GM18502 (cell line): ENCODE data around the gene TMEM255B.
"Not testable (repeated sequence)": the region's sequence is repeated elsewhere in the genome, so short reads cannot be mapped to it uniquely, and the experiment has no call there.

ENCODE experiments used
- ATAC-seq: cut with Tn5 transposase; IDR thresholded peaks from one replicate; pipeline ENCODE4 v1.9.1; 2021; ENCODE audit warnings: mild to moderate bottlenecking; ENCODE audit not compliant: unreplicated experiment, poor library complexity

The TMEM255B gene

DNA sequence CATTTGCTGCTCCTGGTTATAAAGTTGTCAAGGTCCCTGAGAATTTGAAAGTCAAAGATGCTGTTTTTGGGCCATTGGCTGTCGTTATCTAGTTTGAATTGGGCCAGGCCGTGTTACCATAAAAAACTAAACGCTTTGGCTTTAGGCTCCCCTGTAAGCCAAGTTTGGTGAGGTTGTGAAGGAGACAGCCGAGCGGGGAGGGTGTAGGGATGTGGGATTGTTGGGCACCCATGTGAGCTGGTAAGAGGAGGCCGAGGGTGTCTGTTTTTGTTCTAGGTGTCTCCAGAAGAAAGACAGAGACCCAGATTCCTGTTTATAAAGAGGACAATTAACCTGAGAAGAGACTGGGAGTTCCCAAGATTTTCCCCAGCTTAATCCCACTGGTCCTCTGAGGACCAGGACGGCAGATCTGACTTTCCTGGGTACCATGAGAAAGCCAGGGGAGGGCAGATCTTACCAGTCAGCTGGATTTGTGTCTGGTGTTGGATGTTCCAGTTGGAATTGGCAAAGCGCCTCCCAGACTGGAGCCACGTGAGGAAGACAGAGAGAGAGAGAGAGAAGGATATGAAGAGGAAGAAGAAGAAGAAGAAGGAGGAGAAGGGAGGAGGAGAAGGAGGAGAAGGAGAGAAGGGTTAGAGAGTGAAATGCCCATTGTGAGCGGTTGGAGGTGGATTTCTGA lies 25.1 kb downstream of the TMEM255B start:
- ATAC-seq, result no peak

GRCh38 chr13:113784645-113785024 lies 25.6 kb downstream of the TMEM255B start:
- ATAC-seq, result no peak

DNA sequence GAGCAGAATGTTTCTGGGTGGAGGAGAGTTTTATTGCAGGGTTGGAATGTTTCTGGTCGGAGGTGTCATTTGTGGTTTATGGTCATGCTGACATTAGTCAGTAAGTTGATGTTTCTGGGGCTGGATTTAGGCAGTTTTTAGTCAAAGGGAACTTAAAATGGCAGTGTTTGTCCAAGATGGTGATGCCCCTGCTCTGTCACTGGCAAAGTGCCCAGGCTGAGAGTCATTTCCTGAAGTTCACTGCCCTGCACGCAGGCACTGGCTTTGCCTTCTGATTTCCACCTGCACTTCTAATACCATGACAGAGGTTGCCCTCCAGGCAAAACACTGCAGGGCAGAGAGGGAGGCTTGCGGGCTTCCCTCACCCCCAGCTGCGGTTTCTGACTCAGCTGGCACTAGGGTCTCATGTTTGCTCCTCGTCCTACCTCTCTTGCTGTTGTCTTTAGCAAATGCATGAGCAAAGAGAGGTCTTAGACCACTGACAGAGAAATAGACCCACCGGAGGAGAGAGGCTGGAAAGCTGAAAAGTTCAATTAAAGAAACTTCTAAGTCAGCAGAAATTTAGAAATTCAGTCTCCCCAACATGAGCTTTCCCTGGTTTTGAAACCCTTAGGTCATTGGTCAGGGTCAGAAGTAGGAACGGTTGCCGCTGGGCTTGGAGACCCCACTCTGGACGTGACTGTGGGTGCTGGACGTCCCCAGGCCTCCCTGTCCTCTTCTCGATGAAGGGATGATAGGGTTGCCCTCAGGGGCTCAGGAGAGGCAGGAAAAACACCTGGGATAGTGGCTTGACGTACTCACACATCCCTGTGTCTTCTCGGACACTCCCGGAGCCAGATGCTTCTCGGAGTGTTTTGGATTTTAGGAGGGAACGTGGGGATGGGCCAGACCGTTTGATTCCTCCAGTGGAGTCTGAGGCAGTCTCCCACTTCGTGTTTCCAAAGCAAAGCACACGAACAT lies 26.3 kb downstream of the TMEM255B start:
- no peak for ATAC-seq

DNA sequence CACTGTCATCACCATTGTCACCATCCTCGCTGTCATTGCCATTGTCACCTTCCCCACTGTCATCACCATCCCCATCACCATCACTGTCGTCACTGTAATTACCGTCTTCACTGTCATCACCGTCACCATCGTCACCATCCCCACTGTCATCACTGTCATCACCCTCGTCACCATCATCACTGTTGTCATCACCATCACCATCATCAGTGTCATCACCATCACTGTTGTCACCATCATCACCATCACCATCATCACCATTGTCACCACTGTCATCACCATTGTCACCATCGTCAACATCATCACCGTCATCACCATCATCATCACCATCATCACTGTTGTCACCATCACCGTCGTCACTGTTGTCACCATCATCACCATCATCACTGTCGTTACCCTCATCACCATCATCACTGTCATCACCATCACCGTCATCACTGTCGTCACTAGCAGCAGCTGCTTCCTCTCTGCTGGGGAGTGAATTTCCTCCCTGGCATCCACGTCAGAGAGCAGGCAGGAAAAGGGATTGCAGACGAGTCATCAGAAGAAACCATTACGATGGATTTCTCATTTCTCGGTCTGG lies 27.3 kb downstream of the TMEM255B start:
- ATAC-seq, result no peak

DNA sequence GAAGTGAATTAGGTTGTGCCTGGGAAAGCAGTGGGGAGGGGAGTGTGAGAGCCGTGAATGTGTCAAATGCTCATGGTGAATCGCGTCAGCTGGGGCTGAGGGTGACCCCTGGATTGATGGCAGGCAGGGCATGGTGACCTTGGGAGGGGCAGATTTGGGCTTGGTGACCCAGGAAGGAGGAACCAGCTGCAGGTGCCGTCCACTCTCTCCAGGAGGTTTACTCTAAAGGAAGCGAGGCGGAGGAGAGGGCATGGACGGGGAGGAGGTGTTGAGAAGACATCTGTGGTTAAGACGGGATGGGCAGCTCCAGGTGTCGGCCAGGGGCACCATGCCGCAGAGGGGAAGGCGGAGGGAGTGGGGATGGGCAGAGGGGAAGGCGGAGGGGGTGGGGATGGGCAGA lies 28.7 kb downstream of the TMEM255B start:
- ATAC-seq, result no peak

DNA sequence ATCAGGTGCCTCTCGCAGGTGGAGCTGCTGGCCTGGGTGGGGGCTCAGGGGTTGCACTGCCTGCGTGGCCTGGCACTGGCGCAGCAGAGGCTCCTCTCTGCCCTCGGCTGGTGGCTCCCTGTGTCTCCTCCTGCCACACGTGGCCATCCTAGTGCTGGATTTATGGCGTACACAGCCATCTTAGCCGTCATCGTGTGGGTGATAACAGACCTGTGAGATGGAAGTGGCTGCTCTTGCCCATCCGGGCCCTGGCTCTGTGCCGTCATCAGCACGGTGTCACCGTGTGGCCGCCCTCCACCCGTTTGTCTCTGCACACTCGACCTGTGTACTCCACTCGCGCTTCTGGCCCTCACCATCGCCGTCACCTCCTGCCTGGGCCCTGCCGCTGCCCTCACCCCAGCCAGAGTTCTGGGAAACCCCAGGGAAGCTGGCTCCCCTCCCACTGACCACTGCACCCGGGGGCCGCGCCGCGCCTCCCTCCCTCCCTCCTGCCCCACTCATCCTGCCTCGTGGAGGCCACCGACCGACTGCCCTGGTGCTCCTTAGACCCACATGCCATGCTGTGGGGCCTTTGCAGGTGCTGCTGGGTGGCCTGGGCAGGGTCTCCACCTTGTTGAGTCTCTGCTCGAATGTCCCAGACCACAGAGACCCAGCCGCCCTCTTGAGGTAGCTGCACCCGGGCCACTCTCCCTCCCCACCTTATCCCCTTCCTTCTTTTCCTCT lies 29.5 kb downstream of the TMEM255B start:
- no peak for ATAC-seq

- ATAC-seq, result no peak
Observed at GRCh38 chr13:113789167-113789566, 30.1 kb downstream of the TMEM255B start.

- ATAC-seq, result not testable (repeated sequence)
Observed at GRCh38 chr13:113789931-113790330, 30.9 kb downstream of the TMEM255B start.

GRCh38 chr13:113791226-113791625 lies 32.2 kb downstream of the TMEM255B start:
- no peak for ATAC-seq

DNA sequence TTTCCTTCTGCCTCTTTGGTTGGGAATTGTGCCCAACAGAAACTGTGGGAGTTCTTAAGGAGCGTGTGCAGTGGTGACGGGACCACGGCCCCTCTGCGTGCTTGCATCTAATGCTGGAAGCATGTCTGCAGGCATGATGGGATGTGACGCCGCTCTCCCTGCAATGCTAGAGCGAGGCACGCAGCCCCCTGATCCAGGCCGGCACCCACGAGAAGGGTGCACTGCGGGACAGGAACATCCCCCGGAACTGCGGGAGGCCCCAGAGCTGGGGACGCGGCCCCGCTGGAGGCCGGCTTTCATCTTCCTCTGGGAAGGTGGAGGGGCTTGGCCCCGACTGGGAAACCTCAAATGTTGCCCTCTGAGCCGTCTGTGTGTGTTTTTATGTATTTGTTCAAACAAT lies 32.7 kb downstream of the TMEM255B start:
- no peak for ATAC-seq

DNA sequence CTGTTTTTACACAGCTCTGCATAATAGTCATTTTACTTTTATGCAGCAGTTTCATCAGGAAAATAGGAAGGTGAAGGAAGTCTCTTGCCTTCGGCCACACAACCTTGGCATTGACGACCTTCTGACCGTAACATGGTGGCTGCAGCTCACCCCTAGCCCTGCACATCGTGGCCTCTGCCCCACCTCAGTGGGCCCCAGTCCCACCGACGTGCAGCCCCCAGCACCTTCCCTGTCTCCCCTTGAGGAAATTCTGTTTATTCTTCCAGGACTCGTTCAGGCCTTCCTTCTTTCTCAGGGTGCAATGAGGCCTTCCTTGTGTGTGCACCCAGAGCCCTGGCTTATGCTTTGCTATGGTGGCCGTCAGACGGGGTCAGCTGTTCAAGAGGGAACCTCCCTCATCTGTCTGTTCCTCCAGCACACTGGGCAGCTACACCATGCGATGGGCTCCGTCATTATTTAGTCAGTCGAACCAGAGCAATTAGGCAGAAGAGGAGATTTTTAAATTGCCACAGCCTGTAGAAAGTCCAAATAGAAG lies 33.3 kb downstream of the TMEM255B start:
- ATAC-seq, result no peak

GRCh38 chr13:113792886-113793717 lies 34.1 kb downstream of the TMEM255B start:
- ATAC-seq, result no peak

- no peak for ATAC-seq
Observed at GRCh38 chr13:113793718-113794085, 34.7 kb downstream of the TMEM255B start.

DNA sequence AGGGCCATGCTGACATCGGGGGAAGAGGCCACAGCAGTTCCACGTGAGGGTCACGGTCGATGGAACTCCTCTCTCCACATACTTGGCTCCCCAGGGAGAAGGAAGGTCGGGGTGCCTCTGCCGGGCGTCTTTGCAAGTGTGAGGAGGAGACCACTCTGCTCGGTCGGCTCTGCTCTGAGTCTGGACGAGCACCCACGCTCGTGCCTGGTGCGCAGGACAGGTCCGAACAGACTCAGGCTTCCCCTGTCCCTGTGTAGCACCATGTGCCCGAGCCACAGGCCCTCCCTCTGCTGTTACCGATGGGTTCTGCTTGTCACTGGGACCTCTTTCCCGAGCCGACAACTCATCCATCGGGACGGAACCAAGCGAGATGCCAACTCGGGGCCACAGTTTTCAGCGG lies 35.1 kb downstream of the TMEM255B start:
- ATAC-seq, result no peak

GRCh38 chr13:113794764-113795173 lies 35.7 kb downstream of the TMEM255B start:
- ATAC-seq, result no peak

GRCh38 chr13:113795362-113795761 lies 36.3 kb downstream of the TMEM255B start:
- ATAC-seq, result not testable (repeated sequence)

- ATAC-seq, result no peak
Observed at GRCh38 chr13:113796211-113796963, 37.4 kb downstream of the TMEM255B start.

GRCh38 chr13:113796964-113797676 lies 38.1 kb downstream of the TMEM255B start:
- no peak for ATAC-seq
